H9 (cell line): Measurements from ENCODE around the gene SLCO4A1. TPM values are rescaled to one million over a fixed set of nuclear protein-coding genes. Genes with fewer than 3 reads are reported as not detected.

Experiments used
- DNase-seq: peaks from one replicate; pipeline ENCODE4 v3.0.0-alpha.2; 2017
- H2AFZ ChIP-seq: one replicate; pipeline ENCODE4 v1.6.1; 2013; ENCODE audit warnings: mild to moderate bottlenecking, low read length, control low read depth, moderate library complexity
- H2AK5ac ChIP-seq: 2 replicates; pipeline ENCODE4 v1.6.1; 2013; ENCODE audit warnings: low read length, control low read depth, mixed read lengths; ENCODE audit not compliant: insufficient read length
- H2BK120ac ChIP-seq: one replicate; pipeline ENCODE4 v1.6.1; 2013; ENCODE audit warnings: low read depth, mild to moderate bottlenecking, low read length, control low read depth, inconsistent platforms; ENCODE audit not compliant: poor library complexity, severe bottlenecking
- H2BK12ac ChIP-seq: 2 replicates; pipeline ENCODE4 v1.6.1; 2013; ENCODE audit warnings: low read length, control low read depth, mixed read lengths, low read depth; ENCODE audit not compliant: insufficient read length
- H2BK15ac ChIP-seq: 2 replicates; pipeline ENCODE4 v1.6.1; 2013; ENCODE audit warnings: low read depth, low read length, control low read depth
- H2BK20ac ChIP-seq: one replicate; pipeline ENCODE4 v1.6.1; 2013; ENCODE audit warnings: low read depth, mild to moderate bottlenecking, low read length, control low read depth, inconsistent platforms; ENCODE audit not compliant: poor library complexity, severe bottlenecking
- H2BK5ac ChIP-seq: 2 replicates; pipeline ENCODE4 v1.6.1; 2013; ENCODE audit warnings: low read length, control low read depth, mixed read lengths; ENCODE audit not compliant: insufficient read length
- H3K14ac ChIP-seq: 2 replicates; pipeline ENCODE4 v1.6.1; 2013; ENCODE audit warnings: low read length, control low read depth; ENCODE audit not compliant: insufficient read depth
- H3K18ac ChIP-seq: 2 replicates; pipeline ENCODE4 v1.6.1; 2013; ENCODE audit warnings: low read depth, mild to moderate bottlenecking, mixed read lengths, low read length, control low read depth; ENCODE audit not compliant: insufficient read length
- H3K23ac ChIP-seq: 2 replicates; pipeline ENCODE4 v1.6.1; 2013; ENCODE audit warnings: low read length, control low read depth, mixed read lengths, low read depth; ENCODE audit not compliant: insufficient read length
- H3K23me2 ChIP-seq: 2 replicates; pipeline ENCODE4 v1.6.1; 2013; ENCODE audit warnings: low read depth, mild to moderate bottlenecking, mixed read lengths, low read length, control low read depth; ENCODE audit not compliant: insufficient read length, poor library complexity, severe bottlenecking
- H3K27ac ChIP-seq: 2 replicates; pipeline ENCODE4 v1.5.1; 2013; ENCODE audit warnings: low read length, control low read depth, mixed read lengths, low read depth; ENCODE audit not compliant: insufficient read length
- H3K27me3 ChIP-seq: 2 replicates; pipeline ENCODE4 v1.6.1; 2013; ENCODE audit warnings: low read length, control low read depth, inconsistent platforms; ENCODE audit not compliant: insufficient read depth
- H3K4ac ChIP-seq: 2 replicates; pipeline ENCODE4 v1.6.1; 2013; ENCODE audit warnings: low read depth, mild to moderate bottlenecking, control low read depth, inconsistent platforms, low read length, moderate library complexity
- H3K4me1 ChIP-seq: 2 replicates; pipeline ENCODE4 v1.6.1; 2013; ENCODE audit warnings: low read length, control low read depth, inconsistent platforms; ENCODE audit not compliant: insufficient read depth
- H3K4me2 ChIP-seq: 2 replicates; pipeline ENCODE4 v1.6.1; 2013; ENCODE audit warnings: low read length, control low read depth, mixed read lengths; ENCODE audit not compliant: insufficient read length, insufficient read depth
- H3K56ac ChIP-seq: 2 replicates; pipeline ENCODE4 v1.6.1; 2013; ENCODE audit warnings: low read depth, mild to moderate bottlenecking, mixed read lengths, low read length, control low read depth; ENCODE audit not compliant: insufficient read length
- H3K79me1 ChIP-seq: 2 replicates; pipeline ENCODE4 v1.6.1; 2013; ENCODE audit warnings: low read depth, mild to moderate bottlenecking, moderate library complexity, low read length, control low read depth, inconsistent platforms; ENCODE audit not compliant: insufficient read depth, poor library complexity, severe bottlenecking
- H3K79me2 ChIP-seq: 2 replicates; pipeline ENCODE4 v1.6.1; 2013; ENCODE audit warnings: low read length, control low read depth, inconsistent platforms; ENCODE audit not compliant: insufficient read depth
- H3K9ac ChIP-seq: 2 replicates; pipeline ENCODE4 v1.6.1; 2013; ENCODE audit warnings: low read length, control low read depth, mixed read lengths; ENCODE audit not compliant: insufficient read length; ENCODE audit errors: extremely low read depth
- H3K9me3 ChIP-seq: one replicate; pipeline ENCODE4 v1.6.1; 2013; ENCODE audit warnings: low read depth, low read length, inconsistent platforms; ENCODE audit not compliant: control insufficient read depth
- H3T11ph ChIP-seq: one replicate; pipeline ENCODE4 v1.6.1; 2013; ENCODE audit warnings: mild to moderate bottlenecking, low read length, control low read depth, inconsistent platforms
- H4K20me1 ChIP-seq: one replicate; pipeline ENCODE4 v1.6.1; 2013; ENCODE audit not compliant: control insufficient read depth, insufficient read length, insufficient read depth
- H4K5ac ChIP-seq: 2 replicates; pipeline ENCODE4 v1.6.1; 2013; ENCODE audit warnings: low read depth, mild to moderate bottlenecking, mixed read lengths, low read length, control low read depth; ENCODE audit not compliant: insufficient read length
- H4K8ac ChIP-seq: replicated peaks from 2 replicates; pipeline ENCODE4 v1.6.1; 2013; ENCODE audit warnings: low read length, control low read depth, mixed read lengths, low read depth; ENCODE audit not compliant: insufficient read length
- H4K91ac ChIP-seq: 2 replicates; pipeline ENCODE4 v1.6.1; 2013; ENCODE audit warnings: low read depth, mild to moderate bottlenecking, moderate library complexity, mixed read lengths, low read length, control low read depth; ENCODE audit not compliant: insufficient read length
- H3K27ac Mint-ChIP-seq, 3 experiments: 2 replicates in 2 of 3; 3 replicates in 1 of 3; pipeline ENCODE4 v1.8.0; 2020 to 2021; ENCODE audit warnings: mixed read lengths in 3 of 3, mild to moderate bottlenecking in 1 of 3, moderate library complexity in 1 of 3
- H3K27me3 Mint-ChIP-seq: 2 replicates; pipeline ENCODE4 v1.8.0; 2021; ENCODE audit warnings: low read depth, mild to moderate bottlenecking, moderate library complexity, mixed read lengths
- H3K36me3 Mint-ChIP-seq, 3 experiments: 2 replicates in 2 of 3; 3 replicates in 1 of 3; pipeline ENCODE4 v1.8.0; 2020 to 2021; ENCODE audit warnings: low read depth in 3 of 3, mixed read lengths in 3 of 3; ENCODE audit not compliant: insufficient read depth in 1 of 3
- H3K4me1 Mint-ChIP-seq, 2 experiments: 2 replicates each; pipeline ENCODE4 v1.8.0; 2020; ENCODE audit warnings: mixed read lengths in 2 of 2
- H3K4me3 Mint-ChIP-seq, 2 experiments: 2 replicates in 1 of 2; 3 replicates in 1 of 2; pipeline ENCODE4 v1.8.0; 2020 to 2021; ENCODE audit warnings: mild to moderate bottlenecking in 2 of 2, mixed read lengths in 2 of 2, moderate library complexity in 1 of 2
- H3K9me3 Mint-ChIP-seq, 2 experiments: 2 replicates in 1 of 2; 3 replicates in 1 of 2; pipeline ENCODE4 v1.8.0; 2020; ENCODE audit warnings: mild to moderate bottlenecking in 2 of 2, mixed read lengths in 2 of 2, moderate library complexity in 1 of 2
- CTCF ChIP-seq: fragments of 200-600 bp; sonication (generic); conservative IDR thresholded peaks from 3 replicates; pipeline ENCODE4 v1.8.0; 2021; ENCODE audit warnings: antibody characterized with exemption, mild to moderate bottlenecking
- WGBS: extraction: QIAGEN DNeasy Blood & Tissue Kit; methylation state at CpG from one replicate; pipeline ENCODE4 v1.1.7; 2013; ENCODE audit warnings: missing lambda C conversion rate, low lambda C conversion rate, mixed read lengths; ENCODE audit not compliant: insufficient read length; ENCODE audit errors: extremely low coverage; 5-methylcytosine and 5-hydroxymethylcytosine counted together
- total RNA-seq: library from RNA; stranded (reverse); gene quantifications from 2 replicates; pipeline ENCODE4 v1.2.1, GENCODE V29; 2021

Gene SLCO4A1
- total RNA-seq, 1 experiment from 2014 or later: 9.4 TPM

- Histone ChIP-seq H2AK5ac (no peak overlapping the region), H3K23ac (no peak overlapping the region), H3K4ac (no peak overlapping the region), H4K91ac (no peak overlapping the region), H2BK15ac (no peak overlapping the region), H3K14ac (no peak overlapping the region; the same call in 1 of the 2 replicates), H2BK120ac (no peak overlapping the region), H3K9me3 (no peaks in the 10 kb centered on the region), H3K23me2 (no peaks in the 10 kb centered on the region), H3K4me2 (no peak overlapping the region), H2BK12ac (no peak overlapping the region), H3K79me2 (no peaks in the 10 kb centered on the region), H4K8ac (no peak overlapping the region), H3K4me1 (peaks cover 2% of the 10 kb centered on the region; the same call in 1 of the 2 replicates), H3K27ac (no peak overlapping the region), H2BK5ac (no peak overlapping the region), H4K20me1 (no peaks in the 10 kb centered on the region), H3T11ph (no peak overlapping the region), H3K27me3 (no peaks in the 10 kb centered on the region), H3K18ac (no peak overlapping the region), H4K5ac (no peak overlapping the region), H2BK20ac (no peak overlapping the region), H3K79me1 (no peaks in the 10 kb centered on the region), H3K56ac (no peak overlapping the region), H3K9ac (no peak overlapping the region), H2AFZ (no peak overlapping the region)
- H3K9me3 Mint-ChIP-seq: no peaks in the 10 kb centered on the region
- H3K27me3 Mint-ChIP-seq: peaks cover under 1% of the 10 kb centered on the region
- no CpG with 5 or more reads among the region's 34 CpGs for WGBS
- no peak for TF ChIP-seq CTCF
- no peak overlapping the region for H3K27ac Mint-ChIP-seq
- no peaks in the 10 kb centered on the region for H3K36me3 Mint-ChIP-seq
- no peak for DNase-seq
- peaks cover 17 to 23% of the 10 kb centered on the region in 2 experiments for H3K4me1 Mint-ChIP-seq
- no peak overlapping the region; a peak in 1 of 5 replicates for H3K4me3 Mint-ChIP-seq
Measured at GRCh38 chr20:62621251-62622110, 20.8 kb upstream of the SLCO4A1 start.
